HUES48 (cell line): ENCODE data around the gene CTSD.

Experiments
- H3K27ac ChIP-seq: one replicate; pipeline ENCODE4 v1.7.0; 2013; ENCODE audit warnings: low read depth, low read length, inconsistent platforms
- H3K27me3 ChIP-seq: 2 replicates; pipeline ENCODE4 v1.6.1; 2013; ENCODE audit warnings: mild to moderate bottlenecking, low read length; ENCODE audit not compliant: control insufficient read depth, insufficient read depth
- H3K36me3 ChIP-seq: 2 replicates; pipeline ENCODE4 v1.6.1; 2013; ENCODE audit warnings: low read length; ENCODE audit not compliant: control insufficient read depth, insufficient read depth
- H3K4me1 ChIP-seq: 2 replicates; pipeline ENCODE4 v1.6.1; 2013; ENCODE audit warnings: mild to moderate bottlenecking, low read length; ENCODE audit not compliant: control insufficient read depth, insufficient read depth
- H3K4me3 ChIP-seq: 2 replicates; pipeline ENCODE4 v1.5.1; 2013; ENCODE audit warnings: mild to moderate bottlenecking, low read depth, low read length
- H3K9ac ChIP-seq: 2 replicates; pipeline ENCODE4 v1.6.1; 2013; ENCODE audit warnings: mild to moderate bottlenecking, low read depth, low read length, moderate library complexity
- H3K9me3 ChIP-seq: 2 replicates; pipeline ENCODE4 v1.6.1; 2013; ENCODE audit warnings: low read length; ENCODE audit not compliant: control insufficient read depth, insufficient read depth

CTSD gene

DNA sequence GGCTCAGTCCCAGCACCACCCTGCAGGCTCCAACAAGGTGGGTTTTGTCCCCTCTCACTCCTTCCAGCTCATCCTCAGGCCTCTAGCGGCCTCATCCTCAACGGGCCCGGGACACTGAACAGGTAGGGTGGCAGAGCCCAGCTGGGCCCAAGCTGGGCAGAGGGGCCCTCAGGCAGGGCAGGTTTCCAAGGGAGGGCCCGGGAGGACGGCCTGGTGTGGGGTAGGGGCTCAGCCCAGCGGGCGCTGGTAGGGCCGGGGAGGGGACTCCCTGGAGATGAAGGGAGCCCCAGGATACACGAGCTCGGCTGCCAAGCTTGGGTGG lies 10.9 kb downstream of the CTSD start:
- Histone ChIP-seq H3K27me3 (peaks cover 26% of the 10 kb centered on the region), H3K27ac (no peak overlapping the region), H3K36me3 (peaks cover 40% of the 10 kb centered on the region), H3K9me3 (no peaks in the 10 kb centered on the region), H3K9ac (no peak overlapping the region), H3K4me3 (no peak overlapping the region), H3K4me1 (no peaks in the 10 kb centered on the region)

GRCh38 chr11:1751999-1752906 lies 11.5 kb downstream of the CTSD start:
- Histone ChIP-seq H3K9ac (no peak overlapping the region), H3K36me3 (peaks cover 38% of the 10 kb centered on the region), H3K4me3 (no peak overlapping the region)

DNA sequence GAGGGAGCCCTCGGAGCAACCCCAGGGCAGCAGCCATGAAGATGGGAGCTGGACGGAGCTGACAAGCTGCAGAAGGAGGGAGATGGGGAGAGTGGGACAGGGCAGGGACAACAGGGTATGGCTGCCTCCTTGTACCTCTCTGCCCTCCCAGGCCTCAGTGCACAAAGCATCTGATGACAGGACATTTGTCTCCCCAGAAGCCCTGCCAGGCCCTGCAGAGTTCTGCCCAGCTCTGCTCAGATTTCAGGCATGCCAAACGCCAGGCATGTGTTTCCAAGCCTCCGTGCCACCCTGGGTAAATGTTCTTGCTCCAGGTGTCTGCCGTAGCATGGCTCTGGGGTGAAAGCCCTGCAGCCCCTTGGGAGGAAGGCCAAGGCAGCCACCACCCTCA lies 12.2 kb downstream of the CTSD start:
- H3K4me3 ChIP-seq: no peak overlapping the region

More at GRCh38 chr11:1751999-1752906, 11.5 kb downstream of the CTSD start:
- Histone ChIP-seq H3K27ac (no peak overlapping the region), H3K4me1 (no peaks in the 10 kb centered on the region), H3K9me3 (no peaks in the 10 kb centered on the region), H3K27me3 (peaks cover 32% of the 10 kb centered on the region)

DNA sequence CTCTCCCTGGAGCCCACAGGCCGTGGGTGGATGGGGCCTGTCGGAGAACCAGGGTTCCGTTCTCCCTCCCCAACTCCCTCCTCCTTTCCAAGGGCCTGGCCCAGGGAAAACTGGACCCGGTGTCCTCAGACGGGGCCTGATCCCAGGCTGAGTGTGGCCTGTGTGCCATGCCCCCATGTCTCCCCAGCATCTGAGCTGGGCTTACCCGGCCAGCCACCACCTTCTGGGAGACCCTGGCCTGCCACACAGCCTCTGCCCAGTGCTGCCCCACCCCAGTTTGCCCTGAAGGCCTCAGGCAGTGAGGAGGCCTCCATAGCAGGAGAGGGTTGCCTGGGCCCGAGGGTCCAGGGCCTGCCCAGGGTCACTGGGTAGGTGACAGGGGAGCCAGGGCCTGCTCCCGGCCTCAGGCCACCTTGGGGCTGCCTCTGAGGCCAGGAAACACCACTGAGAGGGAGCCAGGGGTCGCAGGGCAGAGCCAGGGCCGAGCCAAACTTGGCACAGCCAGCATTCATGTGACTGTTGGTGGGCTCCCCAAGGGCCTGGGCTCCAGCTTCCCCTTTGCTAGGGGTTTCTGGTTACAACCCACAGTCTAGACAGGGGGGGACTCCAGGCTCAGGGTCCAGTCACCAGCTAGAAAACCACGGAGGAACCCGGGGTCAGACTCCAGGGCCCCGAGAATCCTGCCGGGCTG lies 12.7 kb downstream of the CTSD start:
- Histone ChIP-seq H3K27ac (no peak overlapping the region), H3K4me3 (no peak overlapping the region), H3K9ac (no peak overlapping the region)

More for the DNA sequence above, 12.2 kb downstream of the CTSD start:
- H3K36me3 ChIP-seq: peaks cover 30% of the 10 kb centered on the region
- no peaks in the 10 kb centered on the region for H3K4me1 ChIP-seq
- H3K27ac ChIP-seq: no peak overlapping the region
- H3K9ac ChIP-seq: no peak overlapping the region
- peaks cover 33% of the 10 kb centered on the region for H3K27me3 ChIP-seq
- H3K9me3 ChIP-seq: no peaks in the 10 kb centered on the region

DNA sequence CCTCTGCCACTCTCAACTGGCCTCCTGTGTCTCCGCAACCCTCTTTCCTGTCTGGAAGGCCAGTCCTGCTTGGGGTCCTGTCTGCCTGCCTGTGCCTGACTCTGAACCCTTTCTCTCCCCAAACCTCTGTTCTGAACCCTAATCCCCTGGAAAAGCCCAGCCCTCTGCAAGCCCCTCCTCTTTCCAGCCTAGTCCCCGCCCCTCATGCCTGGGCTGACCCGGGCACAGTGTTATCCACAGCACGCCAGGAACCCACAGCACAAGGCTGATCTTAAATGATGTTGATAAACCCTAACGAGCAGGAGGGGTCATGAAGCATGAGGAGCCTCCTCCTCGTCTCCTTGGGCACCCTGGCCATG lies 13.3 kb downstream of the CTSD start, which contains the start of gene IFITM10:
Gene IFITM10, minus strand, starts transcription at position 115 of the 359 bp plus-strand sequence. CDS start 153 bp downstream, outside the sequence.
- H3K36me3 ChIP-seq: peaks cover 20% of the 10 kb centered on the region
- H3K4me1 ChIP-seq: no peaks in the 10 kb centered on the region
- no peak within 1 kb of the TSS for H3K4me3 ChIP-seq
- H3K9ac ChIP-seq: no peak within 1 kb of the TSS
- H3K27ac ChIP-seq: no peak within 1 kb of the TSS
- H3K27me3 ChIP-seq: peaks cover 33% of the 10 kb centered on the region
- no peaks in the 10 kb centered on the region for H3K9me3 ChIP-seq

More for the DNA sequence above, 12.7 kb downstream of the CTSD start:
- Histone ChIP-seq H3K27me3 (peaks cover 33% of the 10 kb centered on the region), H3K36me3 (peaks cover 26% of the 10 kb centered on the region), H3K4me1 (no peaks in the 10 kb centered on the region), H3K9me3 (no peaks in the 10 kb centered on the region)

- no peak overlapping the region for H3K9ac ChIP-seq
- H3K9me3 ChIP-seq: no peaks in the 10 kb centered on the region
- peak overlapping the region; percentile 54 for H3K4me3 ChIP-seq
- peaks cover 12% of the 10 kb centered on the region for H3K36me3 ChIP-seq
- no peaks in the 10 kb centered on the region for H3K4me1 ChIP-seq
- H3K27me3 ChIP-seq: peaks cover 33% of the 10 kb centered on the region
- no peak overlapping the region for H3K27ac ChIP-seq
Measured at GRCh38 chr11:1749395-1750351, 14.1 kb downstream of the CTSD start.

DNA sequence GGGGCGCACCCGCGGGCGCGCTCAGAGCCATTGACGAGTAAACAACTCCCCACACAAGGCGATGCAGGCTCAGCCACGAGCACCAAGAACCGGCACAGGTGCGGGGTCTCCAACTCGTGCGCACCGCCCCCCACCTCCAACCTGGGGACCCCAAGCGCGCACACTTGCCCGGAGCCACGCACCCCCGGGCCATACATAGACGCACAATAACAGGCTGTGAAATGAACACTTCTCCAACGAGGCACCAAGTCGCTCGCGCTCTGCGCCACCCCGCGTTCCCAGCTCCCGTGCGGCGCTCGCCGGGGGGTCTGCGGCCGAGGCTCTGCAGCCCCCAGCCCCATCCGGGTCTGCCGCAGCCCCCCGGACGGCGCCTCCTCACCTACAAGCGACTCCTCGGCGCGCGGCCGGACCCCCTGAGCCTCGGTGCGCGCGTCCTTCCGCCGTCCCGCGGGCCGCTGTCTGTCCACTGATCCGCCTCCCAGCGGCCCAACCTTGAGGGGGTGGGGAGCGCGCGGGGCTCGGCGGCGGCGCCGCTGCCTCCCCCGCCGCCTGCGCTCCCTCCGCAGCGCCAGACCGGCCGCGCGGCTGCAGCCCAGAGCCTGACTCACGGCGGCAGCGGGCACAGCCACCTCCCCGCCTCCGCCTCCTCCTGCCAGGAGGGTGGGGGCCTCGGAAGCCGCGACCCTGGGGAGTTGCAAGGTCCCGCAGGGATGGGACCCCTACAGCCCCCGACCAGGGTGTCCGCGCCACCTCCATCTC lies 14.9 kb downstream of the CTSD start:
- H3K27ac ChIP-seq: no peak overlapping the region
- H3K36me3 ChIP-seq: peaks cover 9% of the 10 kb centered on the region
- H3K9me3 ChIP-seq: no peaks in the 10 kb centered on the region
- no peak overlapping the region for H3K9ac ChIP-seq
- no peaks in the 10 kb centered on the region for H3K4me1 ChIP-seq
- peaks cover 34% of the 10 kb centered on the region for H3K27me3 ChIP-seq
- peak overlapping the region; percentile 54 for H3K4me3 ChIP-seq

- peak overlapping the region; percentile 54 for H3K4me3 ChIP-seq
- no peaks in the 10 kb centered on the region for H3K4me1 ChIP-seq
- no peak overlapping the region for H3K9ac ChIP-seq
- peaks cover 41% of the 10 kb centered on the region for H3K27me3 ChIP-seq
- H3K27ac ChIP-seq: no peak overlapping the region
- H3K36me3 ChIP-seq: peaks cover 4% of the 10 kb centered on the region; the same call in 1 of the 2 replicates
- H3K9me3 ChIP-seq: no peaks in the 10 kb centered on the region
Measured at GRCh38 chr11:1747753-1748635, 15.7 kb downstream of the CTSD start.

DNA sequence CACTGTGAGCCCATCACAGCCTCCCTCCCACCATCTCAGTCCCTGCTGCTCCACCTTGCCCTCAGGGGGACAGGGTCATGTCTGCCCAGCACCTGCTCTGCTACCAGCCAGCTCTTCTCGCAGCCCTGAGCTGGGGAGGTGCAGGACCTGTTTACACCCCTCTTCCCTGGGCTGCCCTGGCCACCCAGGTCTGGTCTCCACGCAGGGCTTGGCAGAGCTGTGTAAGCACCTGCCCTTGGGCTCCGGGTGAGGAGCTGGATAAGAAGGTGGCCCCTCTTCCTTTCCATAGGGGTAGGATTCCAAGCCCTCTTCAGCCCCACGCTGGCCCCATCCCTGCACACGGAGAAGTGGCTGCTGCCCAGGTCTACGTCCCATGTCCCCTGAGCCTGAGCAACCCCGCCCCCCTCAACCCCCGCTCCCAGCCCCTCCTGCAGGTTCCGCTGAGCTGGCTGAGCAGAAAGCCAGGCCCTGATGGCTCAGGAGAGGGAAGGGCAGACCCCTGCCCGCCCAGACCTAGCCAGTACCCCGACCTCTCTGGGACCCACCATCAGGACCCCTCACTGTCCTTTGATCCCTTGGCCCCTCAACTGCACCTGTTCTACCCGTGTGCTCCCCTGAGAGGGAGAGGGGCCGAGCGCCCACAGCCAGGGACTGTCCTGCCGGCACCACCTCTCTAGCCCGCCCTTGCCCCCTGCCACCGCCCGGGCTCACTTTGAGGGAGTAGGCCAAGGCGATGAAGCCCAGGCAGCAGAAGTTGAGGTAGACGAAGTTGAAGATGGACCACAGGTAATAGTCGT lies 16.6 kb downstream of the CTSD start:
- H3K9ac ChIP-seq: no peak overlapping the region
- H3K4me3 ChIP-seq: no peak overlapping the region
- no peaks in the 10 kb centered on the region for H3K4me1 ChIP-seq
- no peaks in the 10 kb centered on the region for H3K9me3 ChIP-seq
- H3K36me3 ChIP-seq: no peaks in the 10 kb centered on the region
- H3K27me3 ChIP-seq: peaks cover 41% of the 10 kb centered on the region
- no peak overlapping the region for H3K27ac ChIP-seq
